ENCODE results near the gene RHBDL3. TPM values are rescaled to one million over a fixed set of nuclear protein-coding genes. Genes with fewer than 3 reads are reported as not detected.
A peak's percentile ranks its signal among the peaks of the same experiment; 100 is the strongest.

RHBDL3 gene
- total RNA-seq, 1 experiment from 2014 or later, result 13.2 TPM

- TF ChIP-seq E2F5 (CRISPR knock-in tag; IDR thresholded peaks at IDR 0.05) (0 out of 2 replicates have a peak, but pooled peaks have one; percentile 37), TEAD1 (CRISPR knock-in tag; IDR thresholded peaks at IDR 0.05) (peak; percentile 55; the same call in 1 of the 2 replicates), ZNF423 (CRISPR knock-in tag; IDR thresholded peaks at IDR 0.05) (peak; percentile 66), SP1 (CRISPR knock-in tag; conservative IDR thresholded peaks at IDR 0.05) (0 out of 2 replicates have a peak, but pooled peaks have one; percentile 35), MYBL2 (CRISPR knock-in tag; IDR thresholded peaks at IDR 0.05) (no peak)
These were observed 14.5 kb downstream of the RHBDL3 start (continued) for GRCh38 chr17:32279891-32280716.

DNA sequence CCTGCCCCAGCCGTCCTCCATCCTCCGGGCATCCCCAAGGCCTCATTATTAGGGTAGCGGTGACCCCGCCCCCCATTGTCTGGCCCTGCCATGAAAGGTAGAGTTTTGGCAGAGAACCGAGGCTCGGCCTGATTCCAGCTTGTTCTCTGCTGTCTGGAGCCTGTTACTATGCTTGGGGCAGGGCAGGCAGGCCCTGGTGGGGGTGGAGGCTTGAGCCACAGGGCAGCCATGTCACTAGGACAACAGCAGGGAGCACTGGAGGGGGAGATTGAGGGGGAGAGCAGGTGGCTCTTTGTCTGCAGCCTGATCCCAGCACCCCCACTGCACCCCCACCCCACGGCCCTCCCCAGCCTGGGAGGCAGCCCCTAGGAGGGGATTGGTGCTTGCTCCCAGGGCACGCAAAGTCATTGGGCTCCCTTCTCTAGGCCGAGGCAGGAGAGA lies 15.4 kb downstream of the RHBDL3 start:
- no peak overlapping the region for H3K27ac Mint-ChIP-seq
- H3K9me3 Mint-ChIP-seq, result no peaks in the 10 kb centered on the region
- ChIA-PET CTCF (interaction anchor here (0.6 to 3.7 kb wide), 11 partner anchors 9 to 202 kb away, joined by 3 to 28 read pairs (median 4); partner anchors contain the start of gene RHBDL3), POLR2A (no interaction called here)
- DNase-seq (ENCODE audit: low spot score) (peak; percentile 67), ATAC-seq (peak; percentile 34)
- TF ChIP-seq GRHL2 (CRISPR knock-in tag; IDR thresholded peaks at IDR 0.05; ENCODE audit: insufficient replicate concordance, severe bottlenecking) (no peak), ZNF121 (CRISPR knock-in tag; IDR thresholded peaks at IDR 0.05) (peak; percentile 52; the same call in 1 of the 2 replicates)
- H3K36me3 Mint-ChIP-seq, result no peaks in the 10 kb centered on the region
- H3K27me3 Mint-ChIP-seq (ENCODE audit: low read depth), result peaks cover 5% of the 10 kb centered on the region; the same call in 1 of the 2 replicates
- peaks cover 51% of the 10 kb centered on the region for H3K4me1 Mint-ChIP-seq
- no peak overlapping the region for H3K4me3 Mint-ChIP-seq

DNA sequence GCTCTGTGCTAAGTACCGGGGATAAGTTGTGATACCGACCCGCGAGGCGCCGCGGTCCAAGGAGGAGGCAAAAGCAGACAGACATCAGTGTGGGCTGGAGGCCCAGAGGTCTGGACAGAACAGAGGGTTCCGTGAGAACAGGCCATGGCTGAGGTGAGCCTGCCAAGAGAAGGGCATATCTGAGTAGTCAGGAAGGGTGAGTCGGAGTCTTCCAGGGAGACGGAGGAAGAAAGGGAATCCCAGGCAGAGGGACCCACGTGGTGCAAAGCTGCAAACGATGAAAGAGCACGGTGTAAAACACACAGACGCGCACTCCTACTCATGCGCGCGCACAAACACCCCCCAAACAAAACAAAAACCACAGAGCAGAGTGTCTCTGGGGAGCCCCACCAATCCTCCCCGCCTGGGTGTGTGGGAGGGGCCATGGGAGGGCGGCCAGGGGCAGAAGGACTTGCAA lies 18.1 kb downstream of the RHBDL3 start:
- DNase-seq (ENCODE audit: low spot score) (no peak), ATAC-seq (no peak)
- Mint-ChIP-seq H3K4me3 (no peak overlapping the region), H3K9me3 (no peaks in the 10 kb centered on the region), H3K27me3 (ENCODE audit: low read depth) (peaks cover 5% of the 10 kb centered on the region; the same call in 1 of the 2 replicates), H3K27ac (peak overlapping the region; percentile 34; the same call in 1 of the 2 replicates), H3K36me3 (no peaks in the 10 kb centered on the region), H3K4me1 (peaks cover 59% of the 10 kb centered on the region)
- POLR2A ChIA-PET, result interaction anchor here (0.6 kb wide), 1 partner anchor 22 kb away, joined by 3 read pairs; no protein-coding TSS in a partner anchor
- TF ChIP-seq MAX (CRISPR knock-in tag; IDR thresholded peaks at IDR 0.05) (no peak), ZMAT4 (CRISPR knock-in tag; IDR thresholded peaks at IDR 0.05) (no peak)
- CTCF ChIA-PET, result no interaction called here

- no peaks in the 10 kb centered on the region; the same call in 1 of the 2 replicates for H3K27me3 Mint-ChIP-seq (ENCODE audit: low read depth)
- no peaks in the 10 kb centered on the region for H3K9me3 Mint-ChIP-seq
- ATAC-seq (no peak), DNase-seq (ENCODE audit: low spot score) (no peak)
- ChIA-PET CTCF (interaction anchor here (3.3 kb wide), 1 partner anchor 33 kb away, joined by 28 read pairs; no protein-coding TSS in a partner anchor), POLR2A (no interaction called here)
- TF ChIP-seq, protein P1, sequence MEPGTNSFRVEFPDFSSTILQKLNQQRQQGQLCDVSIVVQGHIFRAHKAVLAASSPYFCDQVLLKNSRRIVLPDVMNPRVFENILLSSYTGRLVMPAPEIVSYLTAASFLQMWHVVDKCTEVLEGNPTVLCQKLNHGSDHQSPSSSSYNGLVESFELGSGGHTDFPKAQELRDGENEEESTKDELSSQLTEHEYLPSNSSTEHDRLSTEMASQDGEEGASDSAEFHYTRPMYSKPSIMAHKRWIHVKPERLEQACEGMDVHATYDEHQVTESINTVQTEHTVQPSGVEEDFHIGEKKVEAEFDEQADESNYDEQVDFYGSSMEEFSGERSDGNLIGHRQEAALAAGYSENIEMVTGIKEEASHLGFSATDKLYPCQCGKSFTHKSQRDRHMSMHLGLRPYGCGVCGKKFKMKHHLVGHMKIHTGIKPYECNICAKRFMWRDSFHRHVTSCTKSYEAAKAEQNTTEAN (CRISPR knock-in tag; IDR thresholded peaks at IDR 0.05), result no peak
- TF ChIP-seq ETV6 (CRISPR knock-in tag; IDR thresholded peaks at IDR 0.05) (no peak), CREB1 (CRISPR knock-in tag; IDR thresholded peaks at IDR 0.05) (no peak), NFE2L1 (CRISPR knock-in tag; IDR thresholded peaks at IDR 0.05) (no peak), MYBL2 (CRISPR knock-in tag; IDR thresholded peaks at IDR 0.05) (no peak), NR3C1 (CRISPR knock-in tag; conservative IDR thresholded peaks at IDR 0.05; ENCODE audit: low read depth) (no peak), NFYB (CRISPR knock-in tag; conservative IDR thresholded peaks at IDR 0.05; ENCODE audit: low read depth) (no peak), ZNF423 (CRISPR knock-in tag; IDR thresholded peaks at IDR 0.05) (no peak), FOXP1 (CRISPR knock-in tag; IDR thresholded peaks at IDR 0.05; ENCODE audit: borderline replicate concordance) (no peak), MAX (CRISPR knock-in tag; IDR thresholded peaks at IDR 0.05) (no peak), TEAD4 (CRISPR knock-in tag; IDR thresholded peaks at IDR 0.05) (no peak)
- no peaks in the 10 kb centered on the region for H3K36me3 Mint-ChIP-seq
- peaks cover 62% of the 10 kb centered on the region for H3K4me1 Mint-ChIP-seq
- no peak overlapping the region for H3K27ac Mint-ChIP-seq
- H3K4me3 Mint-ChIP-seq, result no peak overlapping the region
These were observed 19.7 kb downstream of the RHBDL3 start for GRCh38 chr17:32285306-32285705.
